Thyroid gland (tissue), 4 donors: ENCODE data around the gene ZNF80. TPM values are rescaled to one million over a fixed set of nuclear protein-coding genes. Genes with fewer than 3 reads are reported as not detected.
"Not testable (repeated sequence)": the region's sequence is repeated elsewhere in the genome, so short reads cannot be mapped to it uniquely, and the experiment has no call there.

Source experiments
- DNase-seq, 2 donors: peaks; one replicate each; pipeline ENCODE4 v3.0.0-alpha.2; 2019
- H3K27ac ChIP-seq, 3 donors: fragments of 200-600 bp; sonication (generic); 1 replicate in 2 of 3; 2 replicates in 1 of 3; pipeline ENCODE4 v1.5.1; 2016 to 2019; ENCODE audit warnings: mild to moderate bottlenecking in 1 of 3, moderate library complexity in 1 of 3
- H3K27me3 ChIP-seq: fragments of 200-600 bp; sonication (generic); one replicate; pipeline ENCODE4 v1.5.1; 2019
- H3K36me3 ChIP-seq, 2 donors: fragments of 200-600 bp; sonication (generic); one replicate each; pipeline ENCODE4 v1.5.1; 2016 to 2019
- H3K4me1 ChIP-seq, 2 donors: fragments of 200-600 bp; sonication (generic); one replicate each; pipeline ENCODE4 v1.5.1; 2017 to 2019
- H3K4me3 ChIP-seq, 3 donors: fragments of 200-600 bp; sonication (generic); replicated peaks in 1 of 3; 1 replicate in 2 of 3; 2 replicates in 1 of 3; pipeline ENCODE4 v1.5.1; 2016; ENCODE audit warnings: mild to moderate bottlenecking in 1 of 3
- H3K9me3 ChIP-seq: fragments of 200-600 bp; sonication (generic); one replicate; pipeline ENCODE4 v1.5.1; 2017
- POLR2A ChIP-seq, 2 donors: fragments of 450-650 bp; IDR thresholded peaks; one replicate each; pipeline ENCODE4 v1.6.1; 2017; ENCODE audit warnings: antibody characterized with exemption in 2 of 2, mild to moderate bottlenecking in 2 of 2, moderate library complexity in 1 of 2
- WGBS, 2 donors: methylation state at CpG; one replicate each; pipeline ENCODE4 v1.1.5; 2017; 5-methylcytosine and 5-hydroxymethylcytosine counted together
- intact Hi-C: fragments of 100-400 bp; cut with DNase I; formaldehyde crosslinking; loops from one replicate; pipeline ENCODE4 v1.15.1; 2023
- total RNA-seq, 4 donors: library from RNA; depleted of rRNA; stranded (reverse); fragments of >200 nt; gene quantifications; one replicate each; pipeline ENCODE4 v1.2.3, GENCODE V29; 2016
- TF ChIP-seq, protein P1 (sequence below), 6 experiments: fragments of 200-600 bp in 3 of 6; fragments of 450-650 bp in 3 of 6; sonication (generic) in 3 of 6; IDR thresholded peaks; one replicate each; pipeline ENCODE4 v1.5.1; 2016 to 2019; ENCODE audit warnings: antibody characterized with exemption in 6 of 6, mild to moderate bottlenecking in 2 of 6, inconsistent platforms in 1 of 6, moderate library complexity in 1 of 6

ZNF80 gene
- not detected for total RNA-seq

DNA sequence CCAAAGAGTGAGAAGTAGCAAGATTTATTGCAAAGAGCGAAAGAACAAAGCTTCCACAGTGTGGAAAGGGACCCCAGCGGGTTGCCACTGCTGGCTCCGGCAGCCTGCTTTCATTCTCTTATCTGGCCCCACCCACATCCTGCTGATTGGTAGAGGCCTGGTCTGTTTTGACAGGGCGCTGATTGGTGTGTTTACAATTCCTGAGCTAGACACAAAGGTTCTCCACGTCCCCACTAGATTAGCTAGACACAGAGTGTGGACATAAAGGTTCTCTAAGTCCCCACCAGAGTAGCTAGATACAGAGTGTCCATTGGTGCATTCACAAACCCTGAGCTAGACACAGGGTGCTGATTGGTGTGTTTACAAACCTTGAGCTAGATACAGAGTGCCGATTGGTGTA lies at the start of gene ZNF80:
TSS of gene ZNF80 (minus strand) at position 101 of the 400 bp plus-strand sequence. CDS start 504 bp downstream, outside the sequence.
- H3K4me3 ChIP-seq, intact Hi-C loops, H3K27ac ChIP-seq, H3K9me3 ChIP-seq, H3K4me1 ChIP-seq, H3K36me3 ChIP-seq, H3K27me3 ChIP-seq, DNase-seq: not testable (repeated sequence)
- WGBS, 2 donors: 85 to 95% methylated on average over 5 of the region's 6 CpGs

DNA sequence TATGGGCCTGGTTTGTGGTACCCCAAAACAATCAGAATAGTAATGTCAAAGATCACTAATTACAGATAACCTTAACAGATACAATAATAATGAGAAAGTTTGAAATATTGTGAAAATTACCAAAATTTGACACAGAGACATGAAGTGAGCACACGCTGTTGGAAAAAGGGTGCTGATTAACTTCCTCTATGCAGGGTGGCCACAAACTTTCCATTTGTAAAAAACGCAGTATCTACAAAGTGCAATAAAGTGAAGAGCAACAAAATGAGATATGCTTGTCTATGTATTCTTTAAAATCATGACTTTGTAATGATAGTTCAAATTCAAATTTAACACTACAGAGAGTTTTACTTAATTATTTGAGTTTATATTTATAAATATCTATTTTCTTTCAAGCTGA lies 48.9 kb upstream of the ZNF80 start:
- Histone ChIP-seq H3K9me3 (no peaks in the 10 kb centered on the region), H3K36me3 (no peaks in the 10 kb centered on the region), H3K4me1 (no peaks in the 10 kb centered on the region), H3K27ac (no peak overlapping the region), H3K4me3 (no peak overlapping the region), H3K27me3 (no peaks in the 10 kb centered on the region)
- TF ChIP-seq, protein P1, sequence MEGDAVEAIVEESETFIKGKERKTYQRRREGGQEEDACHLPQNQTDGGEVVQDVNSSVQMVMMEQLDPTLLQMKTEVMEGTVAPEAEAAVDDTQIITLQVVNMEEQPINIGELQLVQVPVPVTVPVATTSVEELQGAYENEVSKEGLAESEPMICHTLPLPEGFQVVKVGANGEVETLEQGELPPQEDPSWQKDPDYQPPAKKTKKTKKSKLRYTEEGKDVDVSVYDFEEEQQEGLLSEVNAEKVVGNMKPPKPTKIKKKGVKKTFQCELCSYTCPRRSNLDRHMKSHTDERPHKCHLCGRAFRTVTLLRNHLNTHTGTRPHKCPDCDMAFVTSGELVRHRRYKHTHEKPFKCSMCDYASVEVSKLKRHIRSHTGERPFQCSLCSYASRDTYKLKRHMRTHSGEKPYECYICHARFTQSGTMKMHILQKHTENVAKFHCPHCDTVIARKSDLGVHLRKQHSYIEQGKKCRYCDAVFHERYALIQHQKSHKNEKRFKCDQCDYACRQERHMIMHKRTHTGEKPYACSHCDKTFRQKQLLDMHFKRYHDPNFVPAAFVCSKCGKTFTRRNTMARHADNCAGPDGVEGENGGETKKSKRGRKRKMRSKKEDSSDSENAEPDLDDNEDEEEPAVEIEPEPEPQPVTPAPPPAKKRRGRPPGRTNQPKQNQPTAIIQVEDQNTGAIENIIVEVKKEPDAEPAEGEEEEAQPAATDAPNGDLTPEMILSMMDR (IDR thresholded peaks at IDR 0.05): no peak
- TF ChIP-seq POLR2A (IDR thresholded peaks at IDR 0.05): no peak
- no peak for DNase-seq
- WGBS, 2 donors: 88 to 93% methylated on average over 2 of the region's 2 CpGs
- intact Hi-C loops: no loop called here

DNA sequence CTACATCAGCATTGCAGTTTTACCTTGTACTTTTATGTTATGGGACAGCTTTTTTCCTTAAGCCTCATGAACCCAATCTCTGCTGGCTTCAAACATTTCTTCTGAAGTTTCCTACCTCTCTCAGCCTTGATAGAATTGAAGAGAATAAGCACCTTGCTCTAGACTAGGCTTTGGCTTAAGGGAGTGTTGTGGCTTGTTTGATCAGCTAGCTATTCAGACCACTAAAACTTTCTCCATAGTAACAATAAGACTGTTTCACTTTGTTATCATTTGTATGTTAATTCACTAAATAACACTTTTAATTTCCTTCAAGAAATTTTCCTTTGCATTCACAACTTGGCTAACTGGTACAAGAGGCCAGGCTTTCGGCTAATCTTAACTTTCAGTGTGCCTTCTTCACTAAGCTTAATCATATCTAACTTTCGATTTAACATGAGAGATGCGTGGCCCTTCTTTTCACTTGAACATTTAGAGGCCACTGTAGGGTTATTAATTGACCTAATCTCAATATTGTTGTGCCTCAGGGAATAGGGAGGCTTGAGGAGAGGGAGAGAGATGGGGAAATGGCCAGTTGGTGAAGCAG lies 48.4 kb upstream of the ZNF80 start:
- no peak overlapping the region for H3K4me3 ChIP-seq
- H3K27me3 ChIP-seq: no peaks in the 10 kb centered on the region
- DNase-seq: no peak
- no peaks in the 10 kb centered on the region for H3K4me1 ChIP-seq
- H3K9me3 ChIP-seq: no peaks in the 10 kb centered on the region
- TF ChIP-seq POLR2A (IDR thresholded peaks at IDR 0.05): no peak
- TF ChIP-seq, protein P1 (IDR thresholded peaks at IDR 0.05): no peak
- H3K36me3 ChIP-seq: no peaks in the 10 kb centered on the region
- intact Hi-C loops: no loop called here
- H3K27ac ChIP-seq: no peak overlapping the region
- WGBS, 2 donors: 89 to 93% methylated on average over 3 of the region's 3 CpGs

DNA sequence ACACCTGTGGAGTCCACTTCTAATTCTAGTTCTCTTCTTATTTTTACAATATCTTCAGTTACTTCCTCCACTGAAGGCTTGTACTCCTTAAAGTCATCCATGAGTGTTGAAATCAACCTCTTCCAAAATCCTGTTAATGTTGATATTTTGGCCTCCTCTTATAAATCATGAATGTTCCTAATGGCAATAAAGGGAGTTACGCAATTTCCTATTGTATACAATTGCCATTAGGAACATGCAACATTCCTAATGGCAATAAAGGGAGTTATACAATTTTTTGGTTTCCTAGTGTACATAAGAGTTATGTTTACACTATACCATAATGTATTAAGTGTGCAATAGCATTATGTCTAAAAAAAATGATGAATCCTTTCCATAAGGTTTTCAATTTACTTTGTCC lies 47.3 kb upstream of the ZNF80 start:
- TF ChIP-seq, protein P1 (IDR thresholded peaks at IDR 0.05): no peak
- no peak for TF ChIP-seq POLR2A (IDR thresholded peaks at IDR 0.05)
- intact Hi-C loops: no loop called here
- Histone ChIP-seq H3K4me3 (no peak overlapping the region), H3K9me3 (no peaks in the 10 kb centered on the region), H3K4me1 (no peaks in the 10 kb centered on the region), H3K27me3 (no peaks in the 10 kb centered on the region), H3K27ac (no peak overlapping the region), H3K36me3 (no peaks in the 10 kb centered on the region)
- 98 to 100% methylated on average over 1 of the region's 1 CpG for WGBS, 2 donors
- no peak for DNase-seq

DNA sequence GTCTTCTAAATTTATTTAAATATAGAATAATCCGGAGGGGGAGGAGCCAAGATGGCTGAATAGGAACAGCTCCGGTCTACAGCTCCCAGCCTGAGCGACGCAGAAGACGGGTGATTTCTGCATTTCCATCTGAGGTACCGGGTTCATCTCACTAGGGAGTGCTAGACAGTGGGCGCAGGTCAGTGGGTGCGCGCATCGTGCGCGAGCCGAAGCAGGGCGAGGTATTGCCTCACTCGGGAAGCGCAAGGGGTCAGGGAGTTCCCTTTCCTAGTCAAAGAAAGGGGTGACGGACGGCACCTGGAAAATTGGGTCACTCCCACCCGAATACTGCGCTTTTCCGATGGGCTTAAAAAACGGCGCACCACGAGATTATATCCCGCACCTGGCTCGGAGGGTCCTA lies 39.5 kb upstream of the ZNF80 start:
- H3K9me3 ChIP-seq, H3K27ac ChIP-seq, intact Hi-C loops, H3K27me3 ChIP-seq, H3K36me3 ChIP-seq, DNase-seq, H3K4me1 ChIP-seq, H3K4me3 ChIP-seq: not testable (repeated sequence)
- WGBS, 2 donors: 94 to 96% methylated on average over 25 to 26 of the region's 26 CpGs

DNA sequence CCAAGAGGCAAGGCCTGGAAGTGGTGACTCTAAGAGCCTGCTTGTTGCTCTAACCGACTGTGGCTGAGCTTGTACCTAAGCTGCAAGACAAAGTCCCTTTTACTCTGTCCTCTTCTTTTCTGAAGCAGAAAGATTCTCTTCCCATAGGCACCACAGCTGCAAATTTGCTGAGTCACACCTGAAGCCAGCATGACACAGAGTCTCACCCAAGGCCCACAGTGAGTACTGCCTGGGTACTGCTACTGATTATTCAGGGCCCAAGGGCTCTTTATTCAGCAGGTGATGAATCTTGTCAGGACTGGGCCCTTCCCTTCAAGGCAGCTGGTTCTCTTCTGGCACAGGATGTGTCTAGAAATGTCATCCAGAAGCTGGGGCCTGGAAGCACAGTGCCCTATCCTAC lies 37.6 kb upstream of the ZNF80 start:
- H3K27ac ChIP-seq: no peak overlapping the region
- WGBS, 2 donors: 86 to 92% methylated on average over 1 of the region's 1 CpG
- no peaks in the 10 kb centered on the region for H3K9me3 ChIP-seq
- no peak overlapping the region for H3K4me3 ChIP-seq
- no peak for DNase-seq
- no peak for TF ChIP-seq POLR2A (IDR thresholded peaks at IDR 0.05)
- TF ChIP-seq, protein P1 (IDR thresholded peaks at IDR 0.05): no peak
- H3K36me3 ChIP-seq: no peaks in the 10 kb centered on the region
- H3K4me1 ChIP-seq: no peaks in the 10 kb centered on the region
- intact Hi-C loops: no loop called here
- H3K27me3 ChIP-seq: no peaks in the 10 kb centered on the region
